Measurements from ENCODE around the gene MGAT5. TPM values are rescaled to one million over a fixed set of nuclear protein-coding genes. Genes with fewer than 3 reads are reported as not detected.
"Not testable (repeated sequence)": the region's sequence is repeated elsewhere in the genome, so short reads cannot be mapped to it uniquely, and the experiment has no call there.

The MGAT5 gene
- total RNA-seq, 1 donor from 2014 or later: 30.0 TPM

DNA sequence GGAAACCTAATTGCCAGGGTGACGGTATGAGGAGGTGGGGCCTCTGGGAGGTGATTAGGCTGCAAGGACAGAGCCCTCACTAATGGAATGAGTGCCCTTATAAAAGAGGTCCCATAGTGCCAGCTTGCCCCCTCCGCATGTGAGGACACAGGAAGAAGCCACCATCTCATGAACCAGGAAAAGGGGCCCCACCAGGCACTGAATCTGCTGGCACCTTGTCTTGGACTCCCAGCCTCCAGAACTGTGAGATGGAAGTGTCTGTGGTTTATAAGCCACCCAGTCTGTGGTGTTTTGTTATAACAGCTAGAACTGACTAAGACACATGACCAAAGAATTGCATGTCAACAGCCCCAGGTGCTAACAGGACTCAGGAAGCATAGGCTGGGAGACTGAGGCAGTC, 214.3 kb downstream of the MGAT5 start:
- no peaks in the 10 kb centered on the region for H3K4me1 Mint-ChIP-seq (ENCODE audit: low read depth)

DNA sequence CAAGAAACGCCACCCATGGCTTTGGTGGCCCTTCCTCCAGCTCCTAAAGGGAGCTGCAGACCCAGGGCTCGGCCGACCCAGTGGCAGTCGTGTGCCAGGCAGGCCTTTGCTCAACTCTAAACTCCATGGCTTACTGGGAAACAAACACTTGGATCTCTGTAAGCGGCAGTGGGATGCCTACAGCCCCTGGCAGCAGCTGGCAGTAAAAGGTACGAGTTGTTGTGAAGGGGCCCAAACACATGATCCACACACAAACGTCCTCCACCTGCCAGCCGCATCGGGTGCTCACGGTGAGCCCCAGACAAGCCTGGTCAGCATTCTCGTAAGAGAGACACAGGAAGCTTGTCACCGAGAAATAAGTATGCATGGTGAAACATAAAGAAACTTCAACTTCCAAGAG, 214.9 kb downstream of the MGAT5 start:
- no peak overlapping the region for H3K27ac Mint-ChIP-seq (ENCODE audit: unreplicated experiment)
- H3K27me3 Mint-ChIP-seq (ENCODE audit: low read depth): peaks cover 2% of the 10 kb centered on the region
- peaks cover 17% of the 10 kb centered on the region for H3K9me3 Mint-ChIP-seq (ENCODE audit: low read depth)
- DNase-seq (ENCODE audit: low spot score): no peak
- H3K36me3 Mint-ChIP-seq (ENCODE audit: low read depth): peaks cover 3% of the 10 kb centered on the region
- H3K4me3 Mint-ChIP-seq (ENCODE audit: unreplicated experiment): no peak overlapping the region
- no peaks in the 10 kb centered on the region for H3K4me1 Mint-ChIP-seq (ENCODE audit: low read depth)
- TF ChIP-seq, protein P1, sequence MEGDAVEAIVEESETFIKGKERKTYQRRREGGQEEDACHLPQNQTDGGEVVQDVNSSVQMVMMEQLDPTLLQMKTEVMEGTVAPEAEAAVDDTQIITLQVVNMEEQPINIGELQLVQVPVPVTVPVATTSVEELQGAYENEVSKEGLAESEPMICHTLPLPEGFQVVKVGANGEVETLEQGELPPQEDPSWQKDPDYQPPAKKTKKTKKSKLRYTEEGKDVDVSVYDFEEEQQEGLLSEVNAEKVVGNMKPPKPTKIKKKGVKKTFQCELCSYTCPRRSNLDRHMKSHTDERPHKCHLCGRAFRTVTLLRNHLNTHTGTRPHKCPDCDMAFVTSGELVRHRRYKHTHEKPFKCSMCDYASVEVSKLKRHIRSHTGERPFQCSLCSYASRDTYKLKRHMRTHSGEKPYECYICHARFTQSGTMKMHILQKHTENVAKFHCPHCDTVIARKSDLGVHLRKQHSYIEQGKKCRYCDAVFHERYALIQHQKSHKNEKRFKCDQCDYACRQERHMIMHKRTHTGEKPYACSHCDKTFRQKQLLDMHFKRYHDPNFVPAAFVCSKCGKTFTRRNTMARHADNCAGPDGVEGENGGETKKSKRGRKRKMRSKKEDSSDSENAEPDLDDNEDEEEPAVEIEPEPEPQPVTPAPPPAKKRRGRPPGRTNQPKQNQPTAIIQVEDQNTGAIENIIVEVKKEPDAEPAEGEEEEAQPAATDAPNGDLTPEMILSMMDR (IDR thresholded peaks at IDR 0.05): no peak

More for the DNA sequence above, 214.3 kb downstream of the MGAT5 start:
- no peak for DNase-seq (ENCODE audit: low spot score)
- Mint-ChIP-seq H3K36me3 (ENCODE audit: low read depth) (no peaks in the 10 kb centered on the region), H3K4me3 (ENCODE audit: unreplicated experiment) (no peak overlapping the region), H3K9me3 (ENCODE audit: low read depth) (peaks cover 12% of the 10 kb centered on the region), H3K27ac (ENCODE audit: unreplicated experiment) (no peak overlapping the region), H3K27me3 (ENCODE audit: low read depth) (peaks cover 2% of the 10 kb centered on the region)
- TF ChIP-seq, protein P1 (IDR thresholded peaks at IDR 0.05): no peak

DNA sequence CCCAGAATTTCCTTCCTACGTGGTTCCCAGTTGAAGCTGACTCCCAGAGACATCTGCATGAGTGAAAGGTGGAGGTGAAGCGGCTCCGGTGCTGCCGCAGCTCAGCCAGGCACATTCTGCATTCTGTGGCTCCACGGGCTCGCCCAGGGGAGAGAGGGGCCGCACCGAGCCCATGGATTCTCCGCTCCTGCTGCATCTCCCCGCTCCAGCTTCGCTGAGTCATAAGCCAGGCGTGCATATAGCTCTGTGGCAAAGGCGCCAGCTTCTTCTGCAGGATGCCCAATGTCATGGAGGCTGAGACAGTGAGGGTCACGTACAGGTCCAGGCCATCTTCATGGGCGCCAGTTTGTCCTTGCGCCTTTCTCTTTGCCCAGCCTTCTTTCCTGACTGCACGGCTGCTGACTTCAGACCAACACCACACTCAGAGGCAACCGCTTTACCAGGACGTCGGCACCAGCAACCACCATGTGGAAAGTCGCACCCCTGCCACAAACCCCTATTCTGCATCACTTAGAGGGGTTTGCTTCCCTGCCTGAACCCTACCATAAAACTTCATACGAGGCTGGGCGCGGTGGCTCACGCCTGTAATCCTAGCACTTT, 215.7 kb downstream of the MGAT5 start:
- no peak for DNase-seq (ENCODE audit: low spot score)

DNA sequence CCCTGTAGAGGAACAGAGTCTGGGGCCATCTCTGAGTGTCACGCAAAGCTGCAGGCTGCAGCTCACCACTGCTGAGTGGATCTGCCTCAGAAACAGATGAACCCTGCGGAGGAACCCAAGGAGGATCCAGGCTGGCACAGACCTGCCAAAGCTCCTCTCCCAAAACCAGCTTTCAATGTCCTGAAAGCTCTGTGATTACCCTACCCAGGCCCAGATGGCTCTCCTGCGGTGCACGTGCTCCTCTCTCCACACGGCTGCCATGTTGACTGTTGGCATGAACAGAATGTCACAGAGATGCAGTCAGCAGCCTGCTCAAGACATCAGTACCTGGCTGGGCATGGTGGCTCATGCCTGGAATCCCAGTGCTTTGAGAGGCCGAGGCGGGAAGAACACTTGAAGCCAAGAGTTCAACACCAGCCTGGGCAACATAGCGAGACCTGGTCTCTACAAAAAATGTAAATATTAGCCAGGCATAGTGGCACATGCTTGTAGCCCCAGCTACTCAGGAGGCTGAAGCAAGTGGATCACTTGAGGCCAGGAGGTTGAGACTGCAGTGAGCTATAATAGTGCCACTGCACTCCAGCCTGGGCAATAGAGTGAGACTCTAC, 216.8 kb downstream of the MGAT5 start:
- H3K4me3 Mint-ChIP-seq (ENCODE audit: unreplicated experiment): no peak overlapping the region
- peaks cover 26% of the 10 kb centered on the region for H3K9me3 Mint-ChIP-seq (ENCODE audit: low read depth)
- no peak for DNase-seq (ENCODE audit: low spot score)
- H3K36me3 Mint-ChIP-seq (ENCODE audit: low read depth): peaks cover 4% of the 10 kb centered on the region
- no peak overlapping the region for H3K27ac Mint-ChIP-seq (ENCODE audit: unreplicated experiment)
- TF ChIP-seq, protein P1 (IDR thresholded peaks at IDR 0.05): no peak
- peaks cover 8% of the 10 kb centered on the region for H3K27me3 Mint-ChIP-seq (ENCODE audit: low read depth)
- H3K4me1 Mint-ChIP-seq (ENCODE audit: low read depth): no peaks in the 10 kb centered on the region

More for the DNA sequence above, 215.7 kb downstream of the MGAT5 start:
- Mint-ChIP-seq H3K27ac (ENCODE audit: unreplicated experiment) (no peak overlapping the region), H3K4me1 (ENCODE audit: low read depth) (no peaks in the 10 kb centered on the region), H3K27me3 (ENCODE audit: low read depth) (peaks cover 7% of the 10 kb centered on the region), H3K36me3 (ENCODE audit: low read depth) (peaks cover 4% of the 10 kb centered on the region), H3K9me3 (ENCODE audit: low read depth) (peaks cover 24% of the 10 kb centered on the region), H3K4me3 (ENCODE audit: unreplicated experiment) (no peak overlapping the region)
- TF ChIP-seq, protein P1 (IDR thresholded peaks at IDR 0.05): no peak

DNA sequence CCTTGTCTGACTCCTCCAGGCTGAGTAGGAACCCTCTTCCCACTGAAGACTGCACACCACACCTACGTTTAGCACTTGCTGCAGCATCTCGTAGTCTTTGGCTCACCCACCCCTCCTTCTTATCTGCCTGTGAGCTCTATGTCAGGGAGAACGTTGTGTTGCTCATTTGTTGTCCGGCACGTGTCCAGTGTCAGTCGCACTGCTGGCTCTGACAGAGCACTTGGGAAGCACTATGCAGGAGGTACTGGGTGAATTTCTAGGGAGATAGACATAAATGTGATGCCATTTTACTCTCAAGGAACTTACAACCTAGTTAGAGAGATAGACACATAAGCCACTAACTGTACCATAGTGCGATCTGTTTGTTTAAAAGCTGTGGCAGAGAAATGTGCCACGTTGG, 223.1 kb downstream of the MGAT5 start:
- H3K27me3 Mint-ChIP-seq (ENCODE audit: low read depth): peaks cover 17% of the 10 kb centered on the region
- H3K27ac Mint-ChIP-seq (ENCODE audit: unreplicated experiment); H3K4me1 Mint-ChIP-seq (ENCODE audit: low read depth); H3K4me3 Mint-ChIP-seq (ENCODE audit: unreplicated experiment); H3K36me3 Mint-ChIP-seq (ENCODE audit: low read depth); DNase-seq (ENCODE audit: low spot score): not testable (repeated sequence)
- peaks cover 25% of the 10 kb centered on the region for H3K9me3 Mint-ChIP-seq (ENCODE audit: low read depth)

Data from chondrocyte (in vitro differentiated cells).